NCI-H1417 treated with DMSO at 0.1 percent for 48 hours (cell line): ENCODE measurements around the gene SMOC2.

ENCODE experiments used
- DNase-seq: peaks from one replicate; lab custom pipeline; 2025; lab: John Stamatoyannopoulos, UW

The SMOC2 gene

DNA sequence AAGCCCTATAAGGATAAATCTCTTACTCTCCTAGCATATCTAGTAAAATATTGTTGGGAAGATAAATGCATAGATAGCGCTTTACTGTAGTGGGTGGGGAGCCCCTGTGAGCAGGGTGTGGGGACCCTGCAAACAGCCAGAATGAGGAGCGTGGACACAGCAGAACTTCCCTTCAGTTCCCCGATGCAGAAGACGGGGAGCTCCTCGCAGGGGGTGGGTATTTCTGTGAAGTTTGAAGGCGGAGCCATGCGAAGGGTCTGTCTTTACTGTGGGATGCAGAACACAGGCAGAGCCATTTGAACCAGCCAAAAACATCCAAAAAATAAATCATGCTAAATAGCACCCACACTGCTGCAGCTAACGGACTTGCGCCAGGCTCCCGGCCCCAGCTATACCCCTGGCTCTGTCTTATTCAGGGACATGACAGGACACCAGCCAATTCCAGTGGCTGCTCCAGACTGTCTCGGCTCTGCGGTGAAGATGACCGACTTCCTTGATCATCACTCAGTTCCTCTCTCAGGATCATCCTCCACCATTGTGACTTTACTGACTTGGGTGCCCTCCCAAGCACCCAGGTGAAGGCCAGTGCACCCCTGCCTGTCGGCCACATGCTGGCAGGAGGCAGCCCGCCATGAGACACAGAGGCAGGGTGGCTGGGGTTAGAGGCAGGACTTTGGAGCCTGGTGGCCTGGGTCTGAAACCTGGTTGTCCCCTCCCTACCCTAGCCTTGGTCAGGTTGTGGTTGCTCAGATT, 134.5 kb downstream of the SMOC2 start:
- DNase-seq: no peak

DNA sequence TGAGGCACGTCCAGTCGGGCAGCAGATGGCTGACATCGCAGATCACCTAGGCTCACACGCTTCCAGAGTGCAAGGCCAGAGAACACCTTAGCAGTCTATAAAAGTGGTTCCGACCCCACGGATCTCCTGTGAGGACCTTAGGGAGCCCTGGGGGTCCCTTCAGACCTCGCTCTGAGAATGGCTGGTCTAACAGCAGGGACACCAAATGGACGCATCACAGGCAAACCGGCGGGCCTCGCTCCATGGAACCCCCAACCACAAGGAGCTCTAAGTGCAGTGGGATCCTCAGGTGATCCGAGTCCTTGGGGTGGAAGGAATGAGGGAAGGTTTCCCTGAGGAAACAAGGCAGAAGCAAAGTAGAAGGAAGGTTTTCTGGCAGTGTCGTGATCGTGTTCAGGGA, 135.4 kb downstream of the SMOC2 start:
- DNase-seq: no peak

- no peak for DNase-seq
Observed at GRCh38 chr6:168577496-168577895, 136.5 kb downstream of the SMOC2 start.

DNA sequence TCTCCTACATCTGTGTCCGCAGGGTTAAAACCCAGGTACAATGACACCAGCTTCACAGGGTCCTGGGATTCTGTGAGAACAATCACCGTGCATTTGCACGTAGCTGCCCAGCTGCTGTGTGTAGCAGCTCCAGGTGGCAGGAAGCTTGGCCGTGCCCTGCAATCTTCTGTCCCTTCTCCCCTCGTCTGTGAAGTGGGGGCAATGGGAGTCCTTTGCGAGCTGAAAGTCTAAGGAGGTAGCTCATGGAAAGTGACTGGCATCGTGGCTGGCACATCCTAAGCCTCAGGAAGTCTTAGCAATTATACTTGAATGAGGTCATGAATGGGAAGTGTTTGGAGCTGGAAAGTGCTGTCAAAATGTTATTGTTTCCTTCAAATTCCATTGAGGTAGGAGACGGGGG, 137.1 kb downstream of the SMOC2 start:
- DNase-seq: no peak

DNA sequence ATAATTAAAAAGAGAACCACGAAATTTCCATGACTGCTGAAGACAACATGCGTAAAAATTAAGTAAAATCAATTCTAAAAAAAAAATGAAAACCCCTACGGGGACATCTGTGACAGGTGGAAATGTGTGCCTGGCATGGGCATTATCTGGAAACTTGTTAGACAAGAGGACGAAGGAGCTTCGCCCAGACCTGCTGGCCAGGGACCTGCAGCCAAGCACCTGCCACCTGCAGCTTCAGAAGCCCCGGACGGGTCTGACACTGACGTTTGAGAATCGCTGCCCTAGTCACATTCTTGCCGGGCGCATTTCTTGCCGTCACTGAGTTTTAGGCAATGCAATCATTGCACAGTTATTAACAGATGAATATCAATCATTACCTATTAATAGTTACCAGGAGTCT, 140.3 kb downstream of the SMOC2 start:
- DNase-seq: no peak

DNA sequence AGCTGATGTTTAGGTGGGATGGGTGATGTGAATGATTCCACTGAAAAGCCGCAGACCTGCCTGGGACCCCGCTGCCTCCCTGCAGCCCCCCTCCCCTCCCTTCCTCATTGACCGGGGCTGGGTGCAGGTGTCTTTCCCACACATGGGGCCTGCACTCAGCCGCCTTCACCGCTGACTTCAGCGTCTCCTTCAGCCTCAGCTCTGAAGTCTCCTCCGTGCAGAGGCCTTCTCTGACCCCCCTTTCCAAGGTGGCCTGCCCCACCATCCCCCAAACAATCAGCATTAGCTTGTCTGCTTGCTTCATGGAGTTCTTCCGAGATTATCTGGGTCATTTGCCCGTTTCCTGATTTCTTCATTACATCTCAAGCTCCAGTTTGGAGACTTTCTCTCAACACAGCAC, 140.7 kb downstream of the SMOC2 start:
- no peak for DNase-seq

GRCh38 chr6:168582571-168582981, 141.6 kb downstream of the SMOC2 start:
- DNase-seq: no peak

DNA sequence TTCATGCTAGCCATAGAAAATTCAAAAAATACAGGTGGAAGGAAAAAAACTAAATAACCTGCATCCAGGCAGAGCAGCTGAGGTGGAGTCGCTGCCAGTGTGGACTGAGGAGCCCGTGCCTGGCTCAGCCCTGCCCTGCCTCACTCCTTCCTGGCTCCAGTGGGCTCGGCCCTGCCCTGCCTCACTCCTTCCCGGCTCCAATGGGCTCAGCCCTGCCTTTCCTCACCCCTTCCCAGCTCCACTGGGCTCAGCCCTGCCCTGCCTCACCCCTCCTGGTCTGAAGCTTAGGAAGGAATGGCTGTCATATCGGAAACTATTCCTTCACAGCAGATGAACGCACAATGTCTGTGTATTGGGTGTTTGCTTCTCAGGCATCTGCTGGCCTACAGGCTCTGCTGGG, 142.1 kb downstream of the SMOC2 start:
- DNase-seq: no peak

DNA sequence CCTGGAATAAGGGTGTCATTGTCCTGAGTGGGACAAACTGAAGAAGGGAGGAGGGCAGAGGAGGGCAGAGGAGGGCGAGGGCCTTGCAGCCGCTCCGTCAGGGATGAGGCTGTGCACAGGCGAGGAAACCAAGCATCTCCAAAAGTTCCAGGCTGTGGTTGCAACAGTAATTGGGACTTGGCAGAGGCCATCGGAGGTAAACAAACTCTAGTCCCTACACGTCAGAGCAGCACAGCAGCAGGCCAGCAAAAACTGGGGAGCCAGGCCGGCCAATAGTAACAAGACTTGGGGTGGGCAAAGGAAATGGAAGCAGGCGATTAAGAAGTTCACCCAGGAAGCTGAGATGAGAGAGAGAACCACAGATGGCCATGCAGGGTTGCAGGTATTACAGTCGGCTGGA, 142.8 kb downstream of the SMOC2 start:
- no peak for DNase-seq

GRCh38 chr6:168584249-168584648, 143.3 kb downstream of the SMOC2 start:
- DNase-seq: no peak

DNA sequence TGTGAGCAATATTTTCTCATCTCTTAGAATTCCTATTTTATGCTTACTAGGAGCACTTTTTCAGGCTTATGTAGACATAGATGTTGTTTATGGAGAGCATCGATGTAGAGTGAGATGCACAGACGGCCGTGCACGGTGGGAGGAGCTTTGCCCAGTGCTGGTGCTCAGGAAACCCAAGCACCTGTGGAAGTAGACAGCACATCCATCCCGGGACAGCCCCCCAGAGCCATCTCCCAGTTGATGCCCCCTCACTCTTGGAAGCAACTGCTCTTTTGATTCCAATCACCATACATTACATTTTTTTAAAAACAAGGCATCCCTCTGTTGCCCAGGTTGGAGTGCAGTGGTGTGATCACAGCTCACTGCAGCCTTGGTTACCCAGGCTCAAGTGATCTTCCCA, 143.7 kb downstream of the SMOC2 start:
- no peak for DNase-seq

- no peak for DNase-seq
Observed at GRCh38 chr6:168585441-168585840, 144.5 kb downstream of the SMOC2 start.

DNA sequence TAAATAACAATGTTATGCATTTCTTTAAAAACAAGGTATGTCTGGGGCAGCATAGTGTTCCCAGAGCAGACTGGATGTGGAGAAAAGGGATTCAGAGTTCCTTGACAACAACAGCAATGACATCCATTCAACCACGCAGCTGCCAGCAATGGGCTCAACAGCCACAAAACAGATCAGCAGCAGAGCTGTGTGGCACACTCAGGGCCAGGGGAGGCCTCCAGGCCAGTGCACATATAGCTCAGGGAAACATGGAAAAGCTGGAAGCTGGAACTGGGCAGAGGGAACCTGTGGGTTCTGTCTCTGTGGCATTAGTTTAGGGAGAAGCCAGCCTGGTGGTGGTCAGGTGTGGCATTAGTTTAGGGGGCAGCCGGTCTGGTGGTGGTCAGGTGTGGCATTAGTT, 148.3 kb downstream of the SMOC2 start:
- DNase-seq: no peak

DNA sequence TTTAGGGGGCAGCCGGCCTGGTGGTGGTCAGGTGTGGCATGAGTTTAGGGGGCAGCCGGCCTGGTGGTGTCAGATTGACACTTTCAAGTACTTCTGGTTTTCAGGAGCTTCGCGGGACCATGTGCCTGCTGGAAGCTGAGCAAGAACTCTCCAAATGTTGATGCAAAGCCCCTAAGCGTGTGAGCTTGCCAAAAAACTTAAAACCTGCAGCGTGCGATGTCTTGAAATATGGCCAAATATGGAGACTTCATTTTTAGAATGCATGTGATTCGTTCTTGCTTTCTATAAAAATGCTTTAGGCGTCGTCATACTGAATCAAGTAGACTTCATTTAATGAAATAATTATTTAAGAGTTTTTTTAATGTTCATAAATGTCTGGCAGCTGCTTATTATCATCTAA, 149.4 kb downstream of the SMOC2 start:
- no peak for DNase-seq

GRCh38 chr6:168596344-168596743, 155.4 kb downstream of the SMOC2 start:
- DNase-seq: peak; percentile 35

DNA sequence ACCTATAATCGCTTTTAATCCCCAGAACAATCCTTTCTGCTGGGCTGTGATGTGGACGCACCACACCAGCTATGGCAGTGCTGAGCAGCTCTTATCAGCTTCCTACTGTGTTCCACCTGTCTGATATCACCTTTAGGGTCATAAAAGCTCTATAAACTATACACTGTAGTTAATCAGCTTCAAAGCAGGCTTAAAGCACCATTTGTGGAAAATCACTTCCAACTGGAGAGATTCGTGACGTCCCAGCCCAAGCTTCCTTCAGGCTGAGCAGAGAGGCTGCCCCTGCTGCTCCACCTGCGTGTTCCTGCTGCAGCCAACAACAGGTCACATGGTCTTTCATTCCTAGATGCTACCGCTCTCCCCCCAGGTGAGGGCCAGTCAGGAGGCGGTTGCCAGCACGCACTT, 156.5 kb downstream of the SMOC2 start:
- DNase-seq: no peak

DNA sequence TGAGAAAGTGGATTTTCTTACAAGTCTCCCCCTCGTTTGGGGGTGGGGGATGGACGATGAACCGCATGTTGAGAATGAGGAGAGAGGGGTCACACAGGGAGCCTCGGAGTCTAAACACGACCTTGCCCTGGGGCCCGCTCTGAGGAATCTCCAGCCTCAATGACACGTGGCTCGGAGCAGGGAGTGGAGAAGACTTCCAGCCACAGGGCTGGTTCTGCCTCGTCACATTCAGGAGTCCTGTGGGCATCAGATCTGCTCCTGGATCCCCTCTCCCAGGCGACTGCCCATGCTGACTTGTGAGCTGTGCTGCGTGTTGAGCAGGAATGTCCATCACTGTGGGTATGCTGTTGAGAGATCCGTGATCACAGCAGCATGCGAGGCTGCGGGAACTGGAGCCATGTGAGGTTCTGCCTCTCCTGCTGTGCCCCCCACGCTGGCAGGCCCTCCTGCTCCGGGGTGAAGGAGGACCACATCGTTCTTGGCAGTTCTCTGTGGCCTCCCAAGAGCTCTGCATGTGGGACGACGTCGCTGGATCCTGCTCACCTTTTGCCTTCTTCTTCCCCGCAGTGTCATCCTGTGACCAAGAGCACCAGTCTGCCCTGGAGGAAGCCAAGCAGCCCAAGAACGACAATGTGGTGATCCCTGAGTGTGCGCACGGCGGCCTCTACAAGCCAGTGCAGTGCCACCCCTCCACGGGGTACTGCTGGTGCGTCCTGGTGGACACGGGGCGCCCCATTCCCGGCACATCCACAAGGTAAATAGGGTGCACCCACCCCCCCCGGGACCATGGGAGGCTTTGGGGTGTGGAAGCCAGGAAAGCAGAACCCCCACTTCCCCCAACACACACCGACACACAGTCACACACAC, 157.5 kb downstream of the SMOC2 start:
- no peak for DNase-seq

GRCh38 chr6:168599118-168599494, 158.1 kb downstream of the SMOC2 start:
- no peak for DNase-seq

DNA sequence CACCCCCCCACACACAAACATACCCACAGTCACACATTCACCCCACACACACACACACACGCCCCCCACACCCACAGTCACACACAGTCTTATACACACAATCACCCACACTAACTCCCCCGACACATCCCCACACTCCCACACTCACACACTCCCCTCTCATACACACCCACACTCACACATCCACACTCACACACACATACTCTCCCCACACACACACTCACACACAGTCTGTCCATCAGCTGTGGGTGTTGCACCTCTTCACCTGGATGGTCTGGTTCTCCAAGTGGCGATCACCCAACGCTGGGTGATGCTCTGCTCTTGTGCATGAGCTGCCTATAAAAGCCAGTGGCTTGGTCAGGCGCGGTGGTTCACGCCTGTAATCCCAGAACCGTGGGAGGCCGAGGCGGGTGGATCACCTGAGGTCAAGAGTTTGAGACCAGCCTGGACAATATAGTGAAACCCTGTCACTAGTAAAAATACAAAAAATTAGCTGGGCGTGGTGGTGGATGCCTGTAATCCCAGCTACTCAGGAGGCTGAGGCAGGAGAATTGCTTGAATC, 158.9 kb downstream of the SMOC2 start:
- no peak for DNase-seq

DNA sequence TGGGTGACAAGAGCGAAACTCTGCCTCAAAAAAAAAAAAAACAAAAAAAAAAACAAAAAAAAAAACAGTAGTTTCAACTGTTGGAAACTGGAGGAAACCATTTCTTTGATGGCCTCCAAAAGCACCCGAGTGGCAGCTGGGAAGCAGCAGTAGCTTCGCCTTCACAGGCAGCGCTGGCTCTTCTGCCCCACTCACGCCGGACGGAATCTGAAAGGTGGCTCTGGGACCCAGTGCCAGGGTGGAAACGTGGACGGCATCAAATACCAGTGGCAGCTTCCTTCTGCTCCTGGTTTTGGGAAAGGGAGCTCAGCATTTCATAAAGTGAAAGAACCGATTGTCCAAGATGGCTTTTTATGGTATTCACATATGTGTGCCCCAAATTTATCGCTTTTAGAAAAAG, 159.4 kb downstream of the SMOC2 start:
- DNase-seq: no peak

DNA sequence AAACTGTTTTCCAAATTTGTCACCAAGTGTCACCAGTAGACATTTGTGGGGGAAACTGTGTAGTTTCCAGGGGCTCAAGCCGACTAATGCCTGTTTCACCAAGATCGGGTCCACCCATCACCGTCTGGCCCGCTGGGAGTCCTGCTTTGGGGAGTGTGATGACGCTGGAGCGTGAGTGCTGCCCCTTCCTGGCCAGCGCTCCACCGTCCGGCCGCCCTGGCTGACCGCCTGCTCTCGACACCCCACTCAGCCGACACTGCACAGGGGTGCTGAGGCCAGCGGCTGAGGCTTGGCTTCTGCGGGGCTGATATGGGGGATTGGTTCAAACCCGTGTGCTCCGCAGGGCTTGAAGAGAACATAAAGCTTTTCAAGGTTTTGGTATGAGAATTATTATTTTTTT, 160.1 kb downstream of the SMOC2 start:
- no peak for DNase-seq

DNA sequence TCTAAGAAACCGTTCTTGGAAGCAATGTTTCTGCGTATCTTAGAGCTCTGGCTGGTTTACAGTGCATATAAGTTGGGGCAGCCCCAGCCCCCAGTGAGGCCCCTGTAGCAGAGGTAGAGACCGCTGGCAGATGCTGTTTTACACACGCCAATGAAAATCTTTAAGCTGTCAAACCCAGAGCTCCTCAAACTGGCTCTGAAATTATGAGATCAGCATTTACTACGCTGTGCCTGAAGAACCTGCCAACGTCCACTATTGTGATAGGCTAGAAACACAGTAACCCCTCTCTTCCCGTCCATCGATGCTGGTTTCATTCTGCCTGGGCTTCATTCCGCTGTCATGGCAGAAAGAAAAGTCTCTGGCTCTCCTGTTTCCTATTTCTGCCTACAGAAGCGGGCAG, 160.6 kb downstream of the SMOC2 start:
- no peak for DNase-seq

GRCh38 chr6:168602576-168602975, 161.6 kb downstream of the SMOC2 start:
- DNase-seq: no peak
